GM19193 (cell line): Measurements from ENCODE around the gene SYPL1.

Experiments used
- POLR2A ChIP-seq: IDR thresholded peaks from 4 replicates; pipeline ENCODE4 v1.6.1; 2011; ENCODE audit not compliant: insufficient read depth, insufficient read length; ENCODE audit errors: extremely low read depth

SYPL1 gene

DNA sequence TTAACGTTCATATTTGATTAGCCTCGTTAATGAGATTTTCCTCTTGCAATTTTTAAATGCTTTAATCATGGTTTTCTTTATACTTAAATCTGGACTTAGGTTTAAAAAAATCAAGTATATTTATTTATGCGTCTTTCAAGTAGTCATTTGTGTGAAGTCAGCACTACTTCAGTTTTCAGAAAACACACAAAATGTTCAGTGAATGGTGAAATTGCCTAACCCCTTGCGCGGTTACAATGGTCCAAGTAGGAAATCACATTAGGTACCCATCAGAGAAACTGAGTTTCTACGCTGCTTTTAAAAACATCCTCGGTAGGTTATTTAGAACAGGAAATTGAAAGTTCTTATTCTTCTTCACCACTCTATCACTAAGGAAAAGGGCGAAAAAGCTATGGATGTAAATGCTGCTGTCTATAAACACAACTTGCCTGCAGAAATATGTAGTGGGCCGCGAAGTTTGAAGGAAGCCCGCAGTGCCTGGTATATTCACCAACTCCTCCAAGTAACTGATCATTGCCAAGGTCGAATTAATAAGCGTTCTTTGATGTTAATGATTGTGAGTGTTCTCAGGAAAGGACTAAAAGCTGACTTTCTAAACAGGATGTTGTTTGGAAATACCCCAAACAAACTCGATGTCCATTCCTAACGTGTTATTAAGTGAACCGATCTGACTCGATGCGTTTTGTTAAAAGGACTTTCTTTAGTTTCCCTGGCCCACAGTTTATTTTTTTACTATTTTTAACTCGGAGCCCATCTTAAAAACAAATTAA lies 1.0 kb downstream of the SYPL1 start:
- TF ChIP-seq POLR2A = no peak

DNA sequence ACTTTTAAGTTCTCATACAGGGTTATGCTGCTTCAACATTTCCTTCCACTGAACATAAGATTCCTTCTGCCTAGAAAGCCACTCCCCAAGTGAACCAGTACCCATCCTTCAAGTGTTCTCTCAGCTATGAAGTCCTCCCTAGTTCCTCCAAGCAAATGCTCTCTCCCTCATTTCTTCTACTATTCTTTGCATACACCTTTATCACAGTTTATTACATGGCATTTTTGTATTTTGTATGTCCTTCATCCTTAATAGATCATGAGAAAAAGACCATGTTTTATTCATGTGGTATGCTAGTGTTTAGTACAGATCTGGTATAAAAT lies 1.9 kb downstream of the SYPL1 start:
- no peak for TF ChIP-seq POLR2A

DNA sequence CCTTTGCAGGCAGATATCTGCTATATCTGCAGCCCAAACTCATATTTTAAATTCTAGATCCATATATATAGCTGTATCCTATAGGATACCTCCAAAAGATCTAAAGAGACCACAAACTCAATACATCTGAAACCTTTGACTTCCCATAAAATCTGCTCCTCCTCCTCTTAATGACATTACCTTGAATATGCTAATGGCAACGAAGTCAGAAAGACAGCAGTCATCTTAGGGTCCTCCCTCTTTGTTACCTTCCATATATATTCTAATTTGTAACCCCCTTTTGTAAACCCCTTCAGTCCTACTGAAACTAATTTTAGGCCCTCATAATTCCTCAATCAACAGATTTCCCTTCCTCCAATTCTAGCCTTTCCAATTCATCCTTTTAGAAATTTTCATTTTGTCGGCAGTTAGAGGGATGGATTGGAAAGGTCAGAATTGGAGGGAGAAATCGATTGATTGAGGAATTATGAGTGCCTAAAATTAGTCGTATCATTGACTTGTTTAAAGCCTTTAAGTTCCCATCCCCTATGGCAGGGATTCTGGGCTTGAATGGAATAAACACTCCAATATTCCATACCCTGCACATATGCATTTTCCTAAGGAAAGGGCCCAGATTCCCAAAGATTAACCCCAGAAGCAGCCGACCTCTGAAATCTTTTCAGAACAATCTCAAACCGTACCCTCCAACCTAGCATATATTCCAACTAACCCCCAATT lies 2.4 kb downstream of the SYPL1 start:
- TF ChIP-seq POLR2A = no peak

DNA sequence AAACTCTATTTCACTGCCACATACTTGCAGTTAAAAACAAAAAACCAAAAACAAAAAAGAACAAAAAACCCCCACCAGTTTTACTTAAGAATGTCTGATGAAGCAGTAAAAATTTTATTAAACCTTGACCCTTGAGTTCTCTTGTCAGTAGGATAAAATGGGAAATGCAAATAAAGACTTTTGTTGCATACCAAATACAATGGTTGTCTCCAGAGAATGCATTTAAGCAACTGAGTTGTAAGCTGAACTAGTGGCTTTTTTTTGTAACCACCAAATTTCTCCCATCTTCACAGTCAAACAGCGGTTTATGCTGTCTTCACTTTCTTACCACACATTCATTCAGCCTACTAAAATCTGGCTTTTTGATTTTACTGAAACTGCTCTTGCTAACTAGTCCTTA lies 3.1 kb downstream of the SYPL1 start:
- no peak for TF ChIP-seq POLR2A

DNA sequence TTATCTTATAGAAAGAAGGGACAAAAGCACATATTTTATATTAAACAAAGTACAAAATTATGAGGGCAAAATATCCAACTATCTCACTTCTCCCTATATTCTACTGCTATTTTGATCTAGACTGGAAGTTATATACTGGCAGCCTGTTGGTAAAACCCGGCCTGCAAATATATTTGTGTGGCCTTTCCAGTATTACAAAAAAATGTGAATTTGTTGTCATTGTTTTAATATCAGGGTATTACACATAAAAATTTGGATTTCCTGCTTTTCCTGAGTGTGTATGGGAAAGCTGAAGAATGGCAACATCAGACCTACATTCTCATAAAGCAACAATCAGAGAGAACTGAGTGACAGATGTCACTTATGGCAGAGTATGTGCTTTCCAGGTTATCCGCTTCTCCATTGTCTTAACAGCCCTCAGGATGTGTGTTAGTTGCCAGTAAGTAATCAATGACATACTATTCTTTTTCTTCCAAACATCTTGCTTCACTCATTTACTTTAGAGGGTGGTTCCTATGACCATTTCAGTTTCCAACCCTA lies 7.3 kb downstream of the SYPL1 start:
- no peak for TF ChIP-seq POLR2A

DNA sequence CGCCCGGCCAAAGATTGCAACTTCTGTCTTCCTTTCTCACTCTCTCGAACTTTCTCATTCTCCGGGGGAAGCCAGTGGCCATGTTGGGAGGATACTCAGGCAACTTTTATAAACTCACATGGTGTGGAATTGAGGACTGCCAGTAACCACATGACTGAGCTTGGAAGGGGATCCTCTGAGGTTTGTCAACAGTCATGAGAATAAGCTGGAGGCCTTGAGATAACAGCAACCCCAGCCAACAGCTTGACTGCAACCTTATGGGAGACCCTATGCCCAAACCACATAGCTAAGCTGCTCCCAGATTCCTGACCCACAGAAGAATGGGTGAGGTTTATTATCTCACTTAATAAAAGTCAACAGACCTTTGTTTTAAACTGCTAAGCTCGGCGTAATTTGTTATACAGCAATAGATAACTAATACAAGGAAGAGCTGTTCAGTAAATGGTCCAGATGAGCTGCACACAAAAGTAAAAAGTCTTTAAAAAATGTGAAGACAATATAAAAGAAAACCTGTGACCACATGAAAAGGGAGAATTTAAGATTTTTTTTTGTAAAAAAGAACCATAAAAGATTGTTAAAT lies 9.6 kb downstream of the SYPL1 start:
- no peak for TF ChIP-seq POLR2A

DNA sequence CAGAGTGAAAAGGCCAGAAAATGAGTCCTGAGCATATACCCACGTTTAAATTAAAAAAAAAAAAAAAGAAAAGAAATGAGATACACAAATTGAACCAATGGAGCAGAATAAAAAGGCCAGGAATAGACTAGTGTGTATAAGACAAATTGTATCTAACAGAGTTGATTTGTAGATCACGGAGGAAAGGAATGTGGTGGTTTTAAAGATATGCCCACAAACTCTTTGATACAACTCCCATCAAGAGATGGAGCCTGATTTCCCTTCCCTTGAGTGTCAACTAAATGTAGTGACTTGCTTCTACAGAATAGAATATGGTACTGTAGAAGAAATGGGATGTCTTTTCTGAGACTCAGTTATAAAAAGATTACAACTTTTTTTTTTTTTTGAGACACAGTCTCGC lies 10.4 kb downstream of the SYPL1 start:
- TF ChIP-seq POLR2A = no peak

DNA sequence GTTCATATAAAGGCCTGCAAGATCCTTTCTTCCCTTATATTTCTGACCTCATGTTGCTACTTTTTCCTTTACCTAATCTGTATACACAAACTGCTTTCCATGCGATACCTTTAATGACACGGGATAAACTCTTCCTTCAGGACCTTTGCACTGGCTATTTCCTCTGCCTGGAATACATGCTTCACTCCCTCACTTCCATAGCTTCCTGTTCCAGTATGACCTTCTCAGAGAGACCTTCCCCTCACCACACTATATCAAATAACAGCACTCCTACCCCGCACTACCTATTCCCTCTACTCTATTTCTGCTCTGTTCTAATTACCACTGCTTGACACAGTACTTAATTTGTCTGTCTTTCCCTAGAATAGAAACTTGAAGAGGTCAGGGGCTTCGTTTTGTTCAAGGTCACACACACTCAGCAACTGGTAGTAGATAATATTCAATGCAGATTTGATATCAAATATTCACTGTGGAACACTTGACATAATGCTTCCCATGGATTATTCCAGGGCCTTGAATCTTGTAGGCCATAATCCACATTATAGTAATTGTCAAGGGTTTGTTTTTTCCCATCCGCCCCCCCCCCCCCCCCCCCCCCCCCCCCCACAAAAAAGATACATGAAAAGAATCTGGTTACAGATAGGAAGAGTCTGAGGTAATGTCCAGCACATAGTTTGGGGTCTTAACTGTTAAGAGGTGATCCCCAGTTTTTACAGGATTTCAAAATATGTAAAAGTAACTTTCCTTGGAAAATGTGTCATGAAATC lies 11.1 kb downstream of the SYPL1 start:
- no peak for TF ChIP-seq POLR2A

DNA sequence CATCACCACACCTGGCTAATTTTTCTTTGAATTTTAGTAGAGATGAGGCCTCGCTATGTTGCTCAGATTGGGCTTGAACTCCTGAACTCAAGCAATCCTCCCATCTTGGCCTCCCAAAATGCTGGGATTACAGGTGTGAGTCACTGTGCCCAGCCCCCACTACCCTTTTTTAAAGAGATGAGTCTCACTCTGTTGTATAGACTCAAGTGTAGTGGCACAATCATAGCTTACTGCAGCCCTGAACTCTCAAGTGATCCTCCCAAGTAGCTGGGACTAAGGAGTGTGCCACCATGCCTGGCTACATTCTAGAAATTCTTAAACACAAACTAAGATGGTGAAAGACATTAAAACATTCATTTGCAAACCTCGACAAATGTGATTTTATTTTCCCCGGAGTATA lies 12.6 kb downstream of the SYPL1 start:
- no peak for TF ChIP-seq POLR2A

DNA sequence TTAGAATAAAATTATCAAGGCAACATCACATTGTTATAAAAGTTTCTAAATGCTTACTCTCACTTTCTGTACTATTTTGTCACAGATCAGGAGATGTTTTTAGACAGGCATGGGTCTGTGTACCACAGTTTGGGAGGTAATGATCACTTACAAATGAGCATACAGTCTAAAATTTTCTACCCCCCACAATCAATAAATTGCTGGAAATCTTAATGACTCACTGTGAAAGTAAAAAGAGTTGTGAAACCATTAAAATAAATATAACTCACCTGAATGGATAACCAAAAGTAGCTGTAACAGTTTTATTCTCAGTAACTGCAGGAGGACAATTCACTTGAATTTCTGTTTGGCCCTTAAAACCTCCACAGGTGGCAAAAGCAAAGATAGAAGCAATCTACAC lies 13.2 kb downstream of the SYPL1 start:
- no peak for TF ChIP-seq POLR2A

DNA sequence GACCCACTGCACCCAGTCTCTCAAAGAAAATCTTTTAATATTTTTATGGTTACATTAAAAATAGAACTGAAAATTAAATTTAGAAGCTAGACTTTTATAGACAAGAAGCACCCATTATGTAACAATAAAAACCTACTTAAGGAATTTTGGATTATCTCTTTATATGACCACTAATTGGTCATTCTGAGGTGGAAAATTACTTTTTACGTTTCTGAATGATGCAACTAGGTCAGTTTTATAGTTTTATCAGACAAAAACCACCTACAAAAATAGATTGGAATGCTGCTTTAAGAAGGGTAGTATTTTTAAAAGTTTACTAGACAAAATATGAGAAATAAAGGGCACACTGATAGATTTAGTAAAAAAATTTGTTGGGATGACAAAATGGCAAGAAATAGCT lies 16.5 kb downstream of the SYPL1 start:
- TF ChIP-seq POLR2A = no peak

DNA sequence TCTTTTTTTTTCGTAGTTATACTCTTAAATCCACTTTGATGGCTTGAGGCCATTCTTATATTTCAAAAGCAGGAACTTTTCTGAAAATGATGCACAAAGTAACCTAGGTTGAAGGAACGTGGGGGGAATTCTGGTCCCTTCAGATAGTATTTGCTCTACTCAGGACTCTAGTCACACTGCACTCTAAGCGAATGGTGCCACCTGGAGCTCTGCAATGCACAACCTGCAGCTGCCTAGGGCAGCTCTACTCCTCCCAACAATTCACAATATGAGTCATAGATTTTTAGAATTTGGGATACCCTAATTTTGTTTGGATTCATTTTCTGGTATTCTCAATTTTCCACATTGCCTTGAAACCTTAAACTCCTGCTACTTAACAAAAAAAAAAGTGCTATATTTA lies 17.3 kb downstream of the SYPL1 start:
- no peak for TF ChIP-seq POLR2A

DNA sequence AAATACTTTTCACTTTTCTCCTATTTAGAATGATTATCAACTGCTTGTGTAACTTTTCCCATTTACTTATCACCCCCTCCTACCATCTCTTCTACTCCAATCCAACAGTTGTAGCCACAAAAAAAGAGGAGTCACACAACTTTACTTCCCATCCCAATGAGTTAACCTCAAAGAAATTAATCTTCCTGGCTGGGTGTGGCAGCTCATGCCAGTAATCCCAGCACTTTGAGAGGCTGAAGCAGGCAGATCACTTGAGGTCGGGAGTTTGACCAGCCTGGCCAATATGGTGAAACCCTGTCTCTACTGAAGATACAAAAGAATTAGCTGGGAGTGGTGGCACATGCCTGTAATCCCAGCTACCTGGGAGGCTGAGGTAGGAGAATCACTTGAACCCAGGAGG lies 19.9 kb downstream of the SYPL1 start:
- no peak for TF ChIP-seq POLR2A

DNA sequence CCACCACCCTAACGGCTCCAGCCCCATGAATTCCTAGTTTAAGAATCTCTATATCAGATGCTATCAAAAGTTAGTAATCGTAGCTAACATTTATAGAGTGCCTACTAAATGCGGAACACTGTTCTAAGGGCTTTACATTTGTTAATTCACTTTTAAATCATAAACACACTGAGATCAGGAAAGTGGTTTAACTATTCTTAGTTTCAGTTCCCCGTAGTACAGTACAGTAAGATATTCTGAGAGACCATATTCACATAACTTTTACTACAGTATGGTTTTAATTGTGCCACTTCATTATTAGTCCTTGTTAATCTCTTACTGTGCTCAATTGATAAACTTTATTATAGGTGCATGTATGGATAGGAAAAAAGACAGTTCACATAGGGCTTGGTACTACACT lies 22.5 kb downstream of the SYPL1 start:
- no peak for TF ChIP-seq POLR2A

DNA sequence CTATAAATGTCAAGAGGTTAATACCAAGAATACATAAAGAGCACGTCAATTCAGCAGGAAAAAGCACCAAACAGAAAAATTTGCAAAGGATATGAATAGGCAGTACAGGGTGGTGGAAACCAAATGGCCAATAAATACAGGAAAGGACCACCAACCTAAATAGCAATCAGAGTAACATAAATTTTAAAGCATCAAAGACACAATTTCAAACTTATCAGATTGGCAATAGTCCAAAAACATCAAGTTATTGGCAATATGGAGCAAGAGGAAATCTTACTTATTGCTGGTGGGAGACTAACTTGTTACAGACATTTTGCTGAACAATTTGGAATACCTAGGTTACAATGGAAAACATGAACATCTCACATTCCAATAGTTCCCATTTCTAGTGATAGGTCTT lies 24.1 kb downstream of the SYPL1 start:
- no peak for TF ChIP-seq POLR2A
